IPS-NIHi7 (cell line): ENCODE data around the gene SUPT6H.
A peak's percentile ranks its signal among the peaks of the same experiment; 100 is the strongest.
"Not testable (repeated sequence)": the region's sequence is repeated elsewhere in the genome, so short reads cannot be mapped to it uniquely, and the experiment has no call there.

Experiments used
- DNase-seq: peaks from one replicate; pipeline ENCODE4 v3.0.0; 2012; ENCODE audit warnings: mixed read lengths; ENCODE audit errors: extremely low spot score

The SUPT6H gene

DNA sequence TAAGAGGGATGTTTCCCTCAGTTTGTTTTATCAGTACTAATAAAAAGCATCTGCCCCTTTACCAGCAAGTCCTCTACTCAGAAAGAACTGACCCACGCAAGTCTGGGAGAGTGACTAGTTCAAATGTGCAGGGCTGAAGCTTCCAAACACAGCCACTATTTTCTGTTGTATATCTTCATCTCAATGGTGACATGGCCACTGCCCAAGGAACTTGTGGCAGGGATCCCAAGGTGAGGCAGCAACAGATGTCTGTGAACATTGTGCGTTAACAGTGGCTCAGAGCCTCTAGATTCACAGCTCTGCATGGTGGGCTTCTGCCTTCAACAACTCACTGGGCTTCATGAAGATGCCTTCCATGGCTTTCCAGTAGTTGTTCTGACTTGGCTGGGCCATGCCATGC is 13.3 kb upstream of the SUPT6H start:
- DNase-seq: no peak

DNA sequence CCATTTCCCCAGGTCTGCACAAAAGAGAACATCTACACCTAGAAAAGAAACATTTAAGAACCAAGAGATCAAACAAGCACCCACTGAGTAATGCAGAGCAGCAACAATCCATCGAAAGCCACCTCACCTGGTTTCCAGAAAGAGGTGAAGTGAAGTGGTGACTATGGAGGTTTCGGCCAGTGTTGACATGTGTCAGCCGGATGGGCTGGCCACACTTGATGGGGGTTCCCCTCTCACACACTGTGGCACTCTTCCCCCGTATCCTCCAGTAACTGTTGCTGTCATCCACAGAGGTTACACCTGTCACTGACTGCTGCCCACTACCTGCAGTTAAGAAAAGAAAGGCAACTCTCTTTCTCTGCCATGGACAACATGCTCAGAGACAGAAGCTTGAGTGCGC is 6.8 kb upstream of the SUPT6H start:
- no peak for DNase-seq

- no peak for DNase-seq
Measured at GRCh38 chr17:28657756-28658155, 4.2 kb upstream of the SUPT6H start.

DNA sequence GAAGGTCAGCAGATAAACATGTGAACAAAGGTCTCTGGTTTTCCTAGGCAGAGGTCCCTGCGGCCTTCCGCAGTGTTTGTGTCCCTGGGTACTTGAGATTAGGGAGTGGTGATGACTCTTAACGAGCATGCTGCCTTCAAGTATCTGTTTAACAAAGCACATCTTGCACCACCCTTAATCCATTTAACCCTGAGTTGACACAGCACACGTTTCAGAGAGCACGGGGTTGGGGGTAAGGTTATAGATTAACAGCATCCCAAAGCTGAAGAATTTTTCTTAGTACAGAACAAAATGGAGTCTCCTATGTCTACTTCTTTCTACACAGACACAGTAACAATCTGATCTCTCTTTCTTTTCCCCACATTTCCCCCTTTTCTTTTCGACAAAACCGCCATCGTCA is 3.7 kb upstream of the SUPT6H start:
- DNase-seq: not testable (repeated sequence)

GRCh38 chr17:28658766-28659496 is 3.1 kb upstream of the SUPT6H start:
- not testable (repeated sequence) for DNase-seq

- DNase-seq: not testable (repeated sequence)
Measured at GRCh38 chr17:28659497-28659881, 2.5 kb upstream of the SUPT6H start.

- DNase-seq: no peak
Measured at GRCh38 chr17:28662527-28662829, 473 bp downstream of the SUPT6H start.

DNA sequence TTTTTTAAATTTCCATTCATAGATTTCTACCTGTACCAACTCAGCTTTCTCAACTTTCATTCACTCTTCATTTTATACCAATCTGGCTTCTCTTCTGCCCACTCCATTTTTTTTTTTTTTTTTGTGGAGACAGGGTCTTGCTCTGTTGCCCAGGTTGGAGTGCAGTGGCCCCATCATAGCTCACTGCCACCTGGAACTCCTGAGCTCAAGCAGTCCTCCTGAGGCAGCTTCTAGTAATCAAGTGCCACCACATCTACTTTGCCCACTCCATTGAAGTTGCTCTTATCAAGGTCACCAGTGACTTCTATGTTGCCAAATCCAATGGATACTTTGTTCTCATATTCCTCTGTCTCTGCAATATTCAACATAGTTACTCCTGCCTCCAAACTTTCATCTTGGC is 1.7 kb downstream of the SUPT6H start:
- DNase-seq: no peak

DNA sequence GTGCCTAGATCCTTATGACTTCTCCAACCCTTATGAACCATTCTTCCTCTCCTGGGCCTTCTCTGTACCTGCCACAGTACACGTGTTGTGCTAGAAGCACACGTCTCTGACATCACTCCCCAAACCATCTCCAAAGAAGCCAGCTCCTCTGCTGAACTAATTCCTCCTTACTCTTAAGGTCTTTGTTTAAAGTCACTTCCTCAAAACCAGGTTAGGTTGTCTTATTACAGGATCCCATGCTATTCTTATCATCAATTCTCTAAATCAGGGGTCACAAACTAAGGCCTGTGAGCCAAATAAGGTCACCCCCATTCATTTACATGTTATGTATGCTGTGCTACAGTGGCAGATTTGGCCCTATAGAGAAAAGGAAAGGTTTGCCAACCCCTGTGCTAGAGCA is 4.0 kb downstream of the SUPT6H start:
- DNase-seq: no peak

- no peak for DNase-seq
Measured at GRCh38 chr17:28667870-28668269, 5.9 kb downstream of the SUPT6H start.

- DNase-seq: no peak
Measured at GRCh38 chr17:28669918-28670317, 7.9 kb downstream of the SUPT6H start.

DNA sequence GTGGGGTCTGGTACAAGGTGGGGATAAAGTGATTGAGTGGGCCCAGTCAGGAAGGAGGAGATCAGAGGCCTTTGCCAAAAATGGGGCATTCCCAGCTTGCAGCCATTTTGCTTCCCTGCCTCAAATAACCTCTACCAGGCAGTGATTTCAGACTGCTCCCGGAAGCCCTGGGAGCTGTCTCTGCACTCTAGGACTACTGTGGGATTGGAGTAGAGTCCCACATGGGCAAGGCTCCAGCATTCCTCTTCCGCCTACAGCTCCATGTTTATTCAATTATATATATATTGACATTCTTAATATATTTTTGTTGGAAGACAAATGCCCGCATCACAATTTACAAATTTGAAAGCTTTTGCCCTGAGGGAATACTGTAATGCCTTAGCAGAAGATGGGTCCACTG is 13.5 kb downstream of the SUPT6H start:
- DNase-seq: no peak

DNA sequence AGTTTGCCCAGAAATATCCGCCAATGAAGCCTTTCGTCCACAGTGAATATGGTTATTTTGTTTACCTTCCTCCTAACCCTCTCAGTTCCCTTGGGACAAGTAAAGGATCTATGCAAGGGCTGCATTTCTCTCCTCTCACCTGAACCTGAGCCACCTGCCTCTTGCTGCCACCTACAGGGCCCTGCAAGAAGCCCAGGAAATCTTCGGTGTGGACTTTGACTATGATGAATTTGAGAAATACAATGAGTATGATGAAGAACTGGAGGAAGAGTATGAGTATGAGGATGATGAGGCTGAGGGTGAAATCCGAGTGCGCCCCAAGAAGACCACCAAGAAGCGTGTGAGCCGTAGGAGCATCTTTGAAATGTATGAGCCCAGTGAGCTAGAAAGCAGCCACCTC is 14.0 kb downstream of the SUPT6H start:
- peak; percentile 44 for DNase-seq

DNA sequence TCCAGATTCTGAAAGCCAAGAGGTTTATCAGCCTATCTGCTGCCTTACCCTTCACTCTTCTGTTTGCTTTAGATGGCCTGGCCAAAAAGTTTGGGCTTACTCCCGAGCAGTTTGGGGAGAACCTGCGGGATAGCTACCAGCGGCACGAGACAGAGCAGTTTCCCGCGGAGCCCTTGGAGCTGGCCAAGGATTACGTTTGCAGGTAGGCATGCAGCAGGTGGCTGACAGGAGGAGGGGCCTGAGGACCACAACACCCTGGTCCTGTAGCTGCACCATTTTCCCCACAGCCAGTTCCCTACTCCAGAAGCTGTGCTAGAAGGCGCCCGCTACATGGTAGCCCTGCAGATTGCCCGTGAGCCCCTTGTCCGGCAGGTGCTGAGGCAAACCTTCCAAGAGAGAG is 20.6 kb downstream of the SUPT6H start:
- DNase-seq: no peak

DNA sequence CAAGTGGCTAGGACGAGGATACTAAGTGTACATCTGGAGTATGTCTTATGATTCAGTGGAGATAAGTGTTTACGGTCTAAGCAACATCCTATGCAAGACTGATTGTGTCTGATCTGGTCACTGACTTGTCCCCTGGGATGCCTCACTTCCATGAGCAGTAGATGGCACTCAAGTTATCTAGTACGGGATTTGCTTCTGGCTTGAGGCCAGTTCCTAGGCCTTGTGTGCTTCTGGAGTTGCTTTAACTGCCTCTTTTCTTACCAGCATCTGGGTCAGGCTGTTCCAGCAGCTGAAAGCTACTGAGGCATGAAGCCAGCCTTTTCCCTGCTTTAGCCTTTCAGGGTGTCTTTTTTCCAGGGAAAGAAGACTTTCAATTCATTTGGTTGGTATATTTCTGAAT is 23.0 kb downstream of the SUPT6H start:
- DNase-seq: no peak

GRCh38 chr17:28685366-28685765 is 23.4 kb downstream of the SUPT6H start:
- DNase-seq: no peak

GRCh38 chr17:28686296-28686695 is 24.3 kb downstream of the SUPT6H start:
- no peak for DNase-seq

DNA sequence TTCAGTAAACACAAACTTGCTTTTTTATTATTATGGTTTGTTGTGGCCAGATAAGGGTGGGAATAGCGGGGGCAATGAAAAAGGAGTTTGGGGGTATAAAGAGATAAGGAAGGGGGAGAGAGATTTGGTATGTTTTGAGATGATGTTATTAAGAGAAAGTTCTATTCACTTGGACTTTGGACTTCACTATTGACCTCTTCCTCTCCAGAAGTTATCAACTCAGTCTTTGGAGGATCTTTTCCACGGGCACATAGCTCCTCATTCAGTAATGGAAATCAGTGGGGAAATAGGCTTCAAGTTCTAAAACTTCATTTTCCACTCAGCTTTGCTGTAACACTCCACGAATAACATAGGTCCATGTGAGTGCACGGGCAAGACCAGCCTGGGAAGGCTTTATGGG is 26.5 kb downstream of the SUPT6H start:
- DNase-seq: no peak

DNA sequence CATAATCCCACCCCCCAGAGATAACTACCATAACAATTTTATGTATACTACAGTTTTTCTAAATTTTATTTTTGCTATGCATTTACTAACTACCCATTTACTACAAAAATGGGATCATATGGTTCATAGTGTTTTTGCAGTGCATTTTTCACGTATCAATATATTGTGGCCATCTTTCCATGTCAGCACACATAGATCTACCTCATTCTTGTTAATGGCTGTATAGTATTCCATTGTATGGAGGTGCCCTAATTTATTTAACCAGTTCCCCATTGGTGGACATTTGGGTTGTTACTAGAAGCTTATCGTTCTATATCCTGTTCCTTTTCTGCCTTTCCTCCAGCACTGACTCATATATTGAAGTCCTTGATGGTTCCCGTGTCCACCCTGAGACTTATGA is 27.0 kb downstream of the SUPT6H start:
- DNase-seq: no peak

- no peak for DNase-seq
Measured at GRCh38 chr17:28693869-28694268, 31.9 kb downstream of the SUPT6H start.

DNA sequence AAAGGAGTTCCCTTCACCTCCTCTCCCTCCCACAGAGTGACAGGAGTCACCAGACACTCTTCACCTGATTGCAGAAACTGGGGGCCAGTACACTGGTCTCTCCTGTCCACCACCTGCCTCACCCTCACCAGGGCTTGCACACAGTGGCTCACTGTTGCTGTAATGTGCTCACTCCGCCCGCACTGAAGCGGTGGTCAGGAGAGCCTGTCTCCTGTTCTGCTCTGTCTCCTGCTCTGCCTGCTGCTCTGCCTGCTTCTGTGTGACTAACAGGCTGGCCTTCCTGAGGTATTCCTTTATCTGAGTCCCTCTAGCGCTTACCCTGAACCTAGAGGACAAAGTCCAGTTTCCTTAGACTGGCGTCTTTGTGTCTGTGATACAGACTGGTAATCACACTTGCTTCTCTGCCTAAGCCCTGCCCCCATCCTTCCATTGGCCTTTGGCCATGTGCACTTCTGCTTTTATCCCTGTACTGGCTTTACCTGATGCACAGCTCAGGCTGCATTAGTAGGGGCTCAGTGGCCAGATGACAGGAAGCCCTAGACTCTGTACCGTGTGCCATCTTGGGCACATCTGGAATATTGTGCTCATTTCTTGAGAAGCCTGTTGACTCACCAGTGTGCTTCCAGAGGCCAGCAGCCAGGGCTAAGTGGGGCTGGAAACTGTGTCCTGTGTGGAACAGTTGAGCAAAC is 36.4 kb downstream of the SUPT6H start:
- DNase-seq: no peak

DNA sequence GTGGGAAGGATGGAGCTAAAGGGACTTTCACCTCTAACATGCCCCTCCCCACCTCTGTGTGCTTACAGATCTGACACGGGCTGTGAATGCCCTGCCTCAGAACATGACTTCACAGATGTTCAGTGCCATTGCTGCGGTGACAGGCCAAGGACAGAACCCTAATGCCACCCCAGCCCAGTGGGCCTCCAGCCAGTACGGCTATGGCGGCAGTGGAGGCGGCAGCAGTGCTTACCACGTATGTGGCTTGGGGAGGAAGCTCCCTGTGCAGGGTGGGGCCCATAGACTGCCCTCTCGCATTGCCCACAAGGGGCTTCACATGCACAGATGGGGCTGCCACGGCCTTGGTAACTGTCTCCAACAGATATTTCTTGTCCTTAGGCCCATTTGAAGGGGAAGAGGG is 38.3 kb downstream of the SUPT6H start:
- DNase-seq: no peak

- no peak for DNase-seq
Measured at GRCh38 chr17:28700830-28701492, 39.0 kb downstream of the SUPT6H start.
